ENCODE data around the gene KCNH2.

Gene KCNH2

GRCh38 chr7:150945171-150945852 lies 32.8 kb downstream of the KCNH2 start:
- no peak for DNase-seq

DNA sequence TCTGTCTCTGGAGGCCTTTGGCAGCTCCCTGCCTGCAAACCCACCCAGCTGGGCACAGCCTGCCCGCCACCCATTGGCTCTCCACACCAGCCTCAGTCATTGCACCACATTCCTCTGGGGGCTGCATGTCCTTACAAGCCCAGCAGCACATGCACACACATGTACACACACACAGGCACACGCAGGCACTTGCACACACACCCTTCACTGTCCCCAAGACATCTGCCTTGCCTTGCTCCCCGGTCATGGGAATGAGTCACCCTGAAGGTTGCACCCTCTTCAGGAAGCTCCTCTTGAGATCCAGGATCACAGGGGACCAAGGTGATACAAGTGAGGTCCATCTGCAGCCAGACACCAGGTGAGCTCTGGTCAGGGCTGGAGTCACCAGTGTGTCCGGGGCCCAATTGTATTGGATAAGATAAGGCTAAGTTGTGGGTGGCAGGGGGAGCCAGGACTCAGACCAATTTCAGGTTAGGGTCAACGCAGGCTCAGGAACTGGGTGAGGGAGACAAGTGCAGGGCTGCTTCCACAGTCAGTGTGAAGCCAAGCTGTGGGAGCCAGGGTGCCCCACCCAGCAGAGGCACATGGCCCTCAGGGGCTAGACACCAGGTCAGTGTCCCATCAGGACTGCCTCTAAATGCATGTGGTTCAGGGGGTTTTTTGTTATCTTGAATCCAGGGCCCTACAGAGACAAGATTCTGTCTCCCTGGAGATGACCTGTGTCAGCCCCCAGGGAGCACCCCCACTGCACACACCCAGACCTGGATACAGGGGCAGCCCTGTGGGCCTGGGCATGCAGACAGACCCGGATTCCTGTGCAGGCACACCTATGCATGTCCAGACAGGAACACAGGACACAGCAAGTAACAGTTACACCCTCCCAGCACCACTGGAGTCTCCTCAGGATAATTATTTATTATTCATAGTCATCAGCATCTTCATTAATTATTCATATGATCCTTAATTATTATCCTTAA lies 33.8 kb downstream of the KCNH2 start:
- DNase-seq = no peak

DNA sequence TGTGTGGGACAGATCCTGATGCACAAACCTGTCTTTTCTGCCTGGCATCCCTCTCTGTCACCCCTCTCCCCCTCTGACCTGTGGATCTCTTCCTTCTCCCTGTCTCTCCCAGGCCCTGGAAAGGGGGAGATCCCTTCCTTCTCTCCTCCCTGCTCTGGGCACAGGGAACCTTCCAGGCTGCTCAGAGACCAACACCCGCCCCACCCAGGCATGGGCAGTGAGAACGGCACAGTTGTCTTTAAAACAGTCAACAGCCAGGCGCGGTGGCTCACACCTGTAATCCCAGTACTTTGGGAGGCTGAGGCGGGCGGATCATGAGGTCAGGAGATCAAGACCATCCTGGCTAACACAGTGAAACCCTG lies 34.7 kb downstream of the KCNH2 start:
- DNase-seq = no peak

- DNase-seq = no peak
Measured at GRCh38 chr7:150942591-150943452, 35.3 kb downstream of the KCNH2 start.

- DNase-seq = peak; percentile 63
Measured at GRCh38 chr7:150942001-150942590, 36.0 kb downstream of the KCNH2 start.

GRCh38 chr7:150941351-150942000 lies 36.6 kb downstream of the KCNH2 start:
- DNase-seq = no peak

DNA sequence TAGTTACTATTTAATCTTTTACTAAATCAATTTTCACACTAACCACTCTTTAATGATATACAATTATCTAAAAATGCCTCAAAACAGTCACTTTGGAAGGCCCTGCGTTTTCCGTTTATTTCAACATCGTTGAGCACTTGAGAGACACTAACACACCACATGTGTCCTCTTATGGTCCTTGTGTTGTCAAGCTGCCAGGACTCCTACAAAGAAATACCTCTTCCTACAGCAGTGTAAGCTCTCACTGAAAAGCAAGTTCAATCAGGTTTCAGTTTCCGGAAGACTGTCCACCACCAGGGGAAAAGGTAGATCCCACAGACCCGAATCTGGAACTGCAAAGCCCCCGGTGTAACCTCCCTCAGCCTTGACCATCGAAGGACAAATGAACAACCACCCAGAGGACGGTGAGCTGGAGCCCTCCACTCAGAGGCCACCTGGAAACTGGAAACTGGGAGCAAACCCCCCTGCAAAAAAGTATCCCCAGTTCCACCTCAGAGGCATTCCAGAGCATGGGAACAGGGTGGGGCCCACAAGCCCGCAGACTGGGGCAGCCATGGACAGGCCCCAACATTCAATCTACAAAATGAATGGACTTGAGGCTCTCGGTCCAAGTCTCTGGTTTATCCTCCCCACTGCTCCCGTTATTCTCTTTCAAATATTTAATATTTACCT lies 37.6 kb downstream of the KCNH2 start:
- peak; percentile 62 for DNase-seq

DNA sequence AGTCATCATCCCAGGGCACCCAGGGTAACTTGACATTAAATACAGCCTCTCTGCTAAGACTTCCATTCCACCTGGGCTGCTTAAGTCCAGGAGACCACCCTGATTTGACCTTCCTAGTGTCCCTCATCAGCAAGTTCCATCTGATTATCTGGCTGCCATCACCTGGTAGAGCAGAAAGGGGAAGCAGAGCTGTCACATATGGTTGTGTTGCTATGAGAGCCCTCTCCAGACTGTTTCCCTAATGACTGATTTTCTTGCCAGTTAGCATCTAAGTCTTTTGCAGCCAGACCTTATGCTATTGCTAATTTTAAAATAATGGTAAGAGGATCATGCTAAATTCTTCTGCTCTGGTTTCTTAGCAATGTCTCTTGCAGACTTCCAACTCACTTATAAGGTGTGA lies 38.7 kb downstream of the KCNH2 start:
- no peak for DNase-seq

- no peak for DNase-seq
Measured at GRCh38 chr7:150939052-150939451, 39.1 kb downstream of the KCNH2 start.

GRCh38 chr7:150938566-150938965 lies 39.6 kb downstream of the KCNH2 start:
- no peak for DNase-seq

DNA sequence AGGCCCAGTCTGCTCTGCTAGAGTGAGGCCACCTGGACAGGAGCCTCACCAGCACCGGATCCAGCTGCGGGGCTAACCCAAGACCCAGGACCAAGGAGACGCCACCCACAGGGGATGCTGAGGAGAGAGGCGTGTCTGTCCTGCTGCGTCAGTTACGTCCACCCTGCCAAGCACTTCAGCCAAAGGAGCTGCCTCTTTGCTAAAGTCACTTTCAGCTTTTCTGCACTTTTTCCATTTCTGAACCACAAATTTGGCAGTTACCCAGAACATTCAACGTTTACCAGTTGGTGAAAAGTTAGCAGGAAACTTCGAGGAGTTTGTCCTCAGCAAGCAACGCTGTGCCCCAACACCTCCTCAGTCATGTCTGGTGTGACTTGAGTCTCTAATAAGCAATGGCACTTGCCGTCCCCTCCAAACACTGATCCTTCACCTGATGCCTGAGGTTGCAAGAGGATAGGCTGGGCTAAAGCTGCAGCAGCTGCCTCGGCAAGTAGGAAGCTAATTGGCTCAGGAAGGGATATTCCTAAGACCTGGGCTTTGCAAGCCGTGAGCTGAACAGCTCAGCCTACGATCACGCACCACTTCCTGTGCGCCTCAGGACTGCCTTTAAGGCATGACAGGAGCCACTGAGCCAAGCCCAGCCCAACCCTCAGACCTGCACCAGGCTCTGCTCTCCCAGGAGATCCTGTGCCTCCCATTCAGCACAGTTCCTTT lies 40.1 kb downstream of the KCNH2 start:
- peak; percentile 63 for DNase-seq

DNA sequence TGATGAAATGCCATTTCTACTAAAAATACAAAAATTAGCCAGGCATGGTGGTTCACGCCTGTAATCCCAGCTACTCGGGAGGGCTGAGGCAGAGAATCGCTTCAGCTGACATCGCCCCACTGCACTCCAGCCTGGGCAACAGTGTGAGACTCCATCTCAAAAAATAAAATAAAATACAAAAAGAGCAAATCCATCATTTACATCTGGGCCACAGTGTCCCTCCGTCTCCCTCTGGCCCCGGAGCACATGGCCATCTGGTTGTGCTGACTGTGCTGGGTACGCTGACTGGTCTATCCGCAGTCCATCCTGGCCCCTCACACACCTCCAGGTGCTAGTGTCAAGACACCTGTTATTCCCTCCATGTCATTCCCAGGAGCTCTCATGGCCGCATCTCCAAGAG lies 42.1 kb downstream of the KCNH2 start:
- no peak for DNase-seq

DNA sequence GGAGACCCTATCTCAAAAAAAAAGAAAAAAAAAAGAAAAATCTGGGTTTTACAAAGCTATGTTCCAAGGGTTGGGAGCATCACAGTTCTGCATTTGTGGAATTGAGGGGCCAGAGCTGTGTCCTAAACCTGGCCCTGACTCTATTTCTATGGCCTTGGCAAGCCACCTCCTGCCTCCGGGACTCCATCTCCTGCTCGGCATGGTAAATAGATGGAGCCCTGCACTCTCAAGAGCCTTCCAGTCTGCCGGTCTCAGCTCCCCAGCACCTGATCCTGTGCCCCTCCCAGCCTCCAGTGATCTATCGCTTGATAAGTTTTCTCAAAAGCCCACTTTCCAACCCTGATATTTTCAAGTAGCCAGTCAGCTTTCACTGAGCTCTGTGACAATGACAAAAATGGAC lies 43.0 kb downstream of the KCNH2 start:
- DNase-seq = no peak

GRCh38 chr7:150934045-150934766 lies 43.9 kb downstream of the KCNH2 start:
- DNase-seq = no peak

- DNase-seq = peak; percentile 32
Measured at GRCh38 chr7:150931199-150931869, 46.8 kb downstream of the KCNH2 start.

GRCh38 chr7:150928541-150928940 lies 49.6 kb downstream of the KCNH2 start:
- no peak for DNase-seq

DNA sequence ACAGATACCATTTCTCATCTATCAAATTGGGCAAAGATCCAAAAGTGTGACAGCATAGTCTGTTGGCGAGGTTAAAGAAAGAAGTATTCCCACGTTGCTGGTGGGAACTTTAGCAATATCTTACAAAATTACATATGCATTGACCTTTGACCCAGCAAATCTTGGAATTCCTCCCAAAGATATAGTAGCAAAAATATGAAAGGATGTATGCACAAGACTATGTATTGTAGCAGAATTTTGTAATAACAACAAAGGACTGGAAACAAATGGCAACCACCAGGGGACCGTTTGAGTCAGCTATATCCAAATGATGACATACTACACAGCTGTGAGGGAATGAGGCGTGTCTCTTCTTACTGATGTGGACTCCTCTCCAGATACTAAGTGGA lies 50.2 kb downstream of the KCNH2 start:
- no peak for DNase-seq

DNA sequence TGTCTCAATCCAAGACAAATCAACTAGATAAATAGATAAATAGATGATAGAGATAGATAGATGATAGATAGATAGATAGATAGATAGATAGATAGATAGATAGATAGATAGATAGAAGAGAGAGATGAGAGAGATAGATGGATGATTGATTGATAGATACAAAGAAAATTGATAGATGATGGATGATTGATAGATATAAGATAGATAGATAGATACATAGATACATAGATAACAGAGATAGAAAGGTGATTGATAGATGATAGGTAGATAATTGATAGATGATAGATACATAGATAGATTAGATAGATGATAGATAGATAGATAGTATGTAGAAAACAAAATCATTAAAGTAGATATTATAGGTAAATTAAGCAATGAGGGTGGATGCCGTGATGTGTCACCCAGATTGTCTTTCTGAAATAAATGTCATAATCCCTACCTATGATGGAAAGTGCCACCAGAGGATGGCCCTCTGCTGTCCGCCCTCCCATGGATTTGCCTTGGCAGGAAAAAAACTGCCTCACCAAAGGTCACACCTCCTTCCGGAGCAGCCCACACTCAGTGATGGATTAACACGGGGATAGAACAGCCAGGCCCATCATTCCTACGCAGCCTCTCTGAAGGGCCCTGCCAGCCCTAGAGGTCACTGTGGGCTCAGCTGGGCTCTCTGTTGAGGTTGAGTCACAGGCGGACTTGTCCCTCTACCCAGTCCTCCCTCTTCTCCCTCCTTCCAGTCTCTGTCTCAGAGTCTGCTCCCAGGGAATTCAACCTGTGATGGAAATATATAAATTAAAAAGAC lies 50.8 kb downstream of the KCNH2 start:
- no peak for DNase-seq

- DNase-seq = no peak
Measured at GRCh38 chr7:150926066-150926465, 52.1 kb downstream of the KCNH2 start.
